Breast epithelium (tissue), 3 donors: ENCODE measurements around the gene OTUD7B.

Experiments used
- CTCF ChIP-seq, 3 donors: fragments of 450-650 bp; IDR thresholded peaks; one replicate each; pipeline ENCODE4 v1.5.1; 2016 to 2017; ENCODE audit warnings: antibody characterized with exemption in 3 of 3, mild to moderate bottlenecking in 3 of 3, moderate library complexity in 3 of 3
- POLR2A ChIP-seq: fragments of 450-650 bp; IDR thresholded peaks from one replicate; pipeline ENCODE4 v1.6.1; 2016; ENCODE audit warnings: antibody characterized with exemption, mild to moderate bottlenecking, moderate library complexity

DNA sequence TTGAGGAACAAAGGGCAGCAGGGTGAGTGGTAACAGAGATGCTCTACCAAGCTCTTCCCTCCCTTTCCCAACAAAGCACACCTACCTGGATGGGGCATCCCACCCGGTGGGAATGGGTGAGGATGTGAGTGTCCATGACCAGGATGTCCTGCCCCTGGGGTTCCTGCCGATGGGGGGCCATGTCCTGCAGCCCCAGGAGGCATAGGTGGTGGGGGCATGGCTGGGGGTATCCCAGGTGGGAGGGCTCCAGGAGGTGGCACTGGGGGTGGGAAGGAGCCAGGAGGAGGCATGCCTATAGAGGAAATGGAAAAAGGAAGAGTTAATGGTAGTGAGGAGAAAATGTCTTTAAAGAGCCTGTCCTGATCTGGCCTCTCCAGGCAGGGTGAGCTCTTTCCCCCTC, 84.8 kb downstream of the OTUD7B start:
- no peak for TF ChIP-seq CTCF (IDR thresholded peaks at IDR 0.05)
- no peak for TF ChIP-seq POLR2A
